ENCODE results near the gene PTPRS.
A peak's percentile ranks its signal among the peaks of the same experiment; 100 is the strongest.

The PTPRS gene
- long read RNA-seq, partial matches to known transcripts: 3 of 4 reads
- long read RNA-seq, other reads (novel, unspliced or antisense): 1 of 4 reads

DNA sequence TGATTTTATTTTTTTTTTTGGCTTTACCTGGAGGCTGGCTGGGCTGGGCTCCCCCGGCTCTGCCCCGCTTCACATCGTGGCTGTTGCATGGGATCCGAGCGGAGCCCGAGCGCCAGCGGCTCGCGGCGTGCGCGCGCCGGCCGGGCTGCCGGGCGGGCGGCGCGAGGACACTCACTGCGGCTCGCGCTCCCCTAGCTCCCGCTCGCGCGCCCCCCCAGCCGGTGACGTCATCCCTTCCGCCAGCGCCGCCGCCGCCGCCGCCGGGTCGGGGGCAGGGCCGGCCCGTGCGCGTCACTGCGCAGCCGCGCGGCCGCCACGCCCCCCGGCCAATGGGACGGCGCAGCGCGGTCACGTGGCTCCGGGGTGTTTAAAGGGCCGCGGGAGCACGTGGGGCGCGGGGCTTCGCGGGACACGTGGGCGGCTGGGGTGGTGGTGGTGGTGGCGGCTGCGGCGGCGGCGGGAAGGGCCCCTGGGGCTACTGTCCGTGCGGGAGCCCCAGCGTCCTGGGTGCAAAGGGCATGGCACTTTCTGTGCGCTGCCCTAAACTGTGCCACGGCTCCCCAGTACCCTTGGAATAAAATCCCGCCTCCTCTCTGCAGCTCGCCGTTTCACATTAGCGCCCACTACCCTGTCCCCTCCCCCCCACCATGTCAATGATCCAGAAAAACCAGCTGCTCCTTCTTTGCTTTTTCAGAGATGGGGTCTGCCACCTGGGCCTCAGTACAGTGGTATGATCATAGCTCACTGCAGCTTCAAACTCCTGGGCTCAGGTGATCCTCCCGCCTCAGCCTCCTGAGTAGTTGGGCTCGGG lies at the start of gene PTPRS:
Gene PTPRS (minus strand): TSS at position 176 of the 811 bp plus-strand sequence. CDS start 54,672 bp downstream, outside the sequence.
- Histone ChIP-seq H3K27ac (replicated peaks) (no peak within 1 kb of the TSS), H3K27me3 (ENCODE audit: insufficient read depth, poor library complexity, severe bottlenecking) (peaks cover 35% of the 10 kb centered on the region), H3K4me3 (replicated peaks; ENCODE audit: insufficient read depth, low read length) (peak within 1 kb of the TSS; percentile 16)
- TF ChIP-seq GABPA (IDR thresholded peaks at IDR 0.05; ENCODE audit: low read depth) (no peak), SPI1 (IDR thresholded peaks at IDR 0.05; ENCODE audit: borderline replicate concordance, low read depth) (no peak), POLR2AphosphoS5 (IDR thresholded peaks at IDR 0.05; ENCODE audit: low read depth) (no peak)
- TF ChIP-seq, protein P1, sequence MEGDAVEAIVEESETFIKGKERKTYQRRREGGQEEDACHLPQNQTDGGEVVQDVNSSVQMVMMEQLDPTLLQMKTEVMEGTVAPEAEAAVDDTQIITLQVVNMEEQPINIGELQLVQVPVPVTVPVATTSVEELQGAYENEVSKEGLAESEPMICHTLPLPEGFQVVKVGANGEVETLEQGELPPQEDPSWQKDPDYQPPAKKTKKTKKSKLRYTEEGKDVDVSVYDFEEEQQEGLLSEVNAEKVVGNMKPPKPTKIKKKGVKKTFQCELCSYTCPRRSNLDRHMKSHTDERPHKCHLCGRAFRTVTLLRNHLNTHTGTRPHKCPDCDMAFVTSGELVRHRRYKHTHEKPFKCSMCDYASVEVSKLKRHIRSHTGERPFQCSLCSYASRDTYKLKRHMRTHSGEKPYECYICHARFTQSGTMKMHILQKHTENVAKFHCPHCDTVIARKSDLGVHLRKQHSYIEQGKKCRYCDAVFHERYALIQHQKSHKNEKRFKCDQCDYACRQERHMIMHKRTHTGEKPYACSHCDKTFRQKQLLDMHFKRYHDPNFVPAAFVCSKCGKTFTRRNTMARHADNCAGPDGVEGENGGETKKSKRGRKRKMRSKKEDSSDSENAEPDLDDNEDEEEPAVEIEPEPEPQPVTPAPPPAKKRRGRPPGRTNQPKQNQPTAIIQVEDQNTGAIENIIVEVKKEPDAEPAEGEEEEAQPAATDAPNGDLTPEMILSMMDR (IDR thresholded peaks at IDR 0.05; ENCODE audit: insufficient read depth, low read length): no peak
- TF ChIP-seq, protein P2, sequence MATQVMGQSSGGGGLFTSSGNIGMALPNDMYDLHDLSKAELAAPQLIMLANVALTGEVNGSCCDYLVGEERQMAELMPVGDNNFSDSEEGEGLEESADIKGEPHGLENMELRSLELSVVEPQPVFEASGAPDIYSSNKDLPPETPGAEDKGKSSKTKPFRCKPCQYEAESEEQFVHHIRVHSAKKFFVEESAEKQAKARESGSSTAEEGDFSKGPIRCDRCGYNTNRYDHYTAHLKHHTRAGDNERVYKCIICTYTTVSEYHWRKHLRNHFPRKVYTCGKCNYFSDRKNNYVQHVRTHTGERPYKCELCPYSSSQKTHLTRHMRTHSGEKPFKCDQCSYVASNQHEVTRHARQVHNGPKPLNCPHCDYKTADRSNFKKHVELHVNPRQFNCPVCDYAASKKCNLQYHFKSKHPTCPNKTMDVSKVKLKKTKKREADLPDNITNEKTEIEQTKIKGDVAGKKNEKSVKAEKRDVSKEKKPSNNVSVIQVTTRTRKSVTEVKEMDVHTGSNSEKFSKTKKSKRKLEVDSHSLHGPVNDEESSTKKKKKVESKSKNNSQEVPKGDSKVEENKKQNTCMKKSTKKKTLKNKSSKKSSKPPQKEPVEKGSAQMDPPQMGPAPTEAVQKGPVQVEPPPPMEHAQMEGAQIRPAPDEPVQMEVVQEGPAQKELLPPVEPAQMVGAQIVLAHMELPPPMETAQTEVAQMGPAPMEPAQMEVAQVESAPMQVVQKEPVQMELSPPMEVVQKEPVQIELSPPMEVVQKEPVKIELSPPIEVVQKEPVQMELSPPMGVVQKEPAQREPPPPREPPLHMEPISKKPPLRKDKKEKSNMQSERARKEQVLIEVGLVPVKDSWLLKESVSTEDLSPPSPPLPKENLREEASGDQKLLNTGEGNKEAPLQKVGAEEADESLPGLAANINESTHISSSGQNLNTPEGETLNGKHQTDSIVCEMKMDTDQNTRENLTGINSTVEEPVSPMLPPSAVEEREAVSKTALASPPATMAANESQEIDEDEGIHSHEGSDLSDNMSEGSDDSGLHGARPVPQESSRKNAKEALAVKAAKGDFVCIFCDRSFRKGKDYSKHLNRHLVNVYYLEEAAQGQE (IDR thresholded peaks at IDR 0.05; ENCODE audit: insufficient replicate concordance, low read depth): no peak
- peak in 1 of 2 experiments; percentile 8 for DNase-seq (ENCODE audit: low read depth in 1 of 2, low spot score in 1 of 2)

DNA sequence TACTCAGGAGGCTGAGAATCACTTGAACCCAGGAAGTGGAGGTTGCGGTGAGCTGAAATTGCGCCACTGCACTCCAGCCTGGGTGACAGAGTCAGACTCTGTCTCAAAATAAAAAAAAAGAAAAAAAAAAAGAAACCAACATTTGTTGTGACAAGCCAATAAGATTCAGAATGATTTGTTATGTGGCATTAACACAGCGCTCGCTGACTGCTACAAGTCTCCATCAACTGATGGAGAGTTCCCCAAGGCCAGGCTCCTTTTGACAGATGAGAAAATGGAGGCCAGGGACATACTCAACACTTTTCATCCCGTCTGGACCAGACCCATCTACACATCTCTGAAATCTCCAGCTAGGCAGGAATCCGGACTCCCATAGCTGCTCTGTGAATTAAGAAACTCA lies 48.7 kb upstream of the PTPRS start:
- DNase-seq (ENCODE audit: low read depth in 1 of 2, low spot score in 1 of 2): no peak
- Histone ChIP-seq H3K27ac (replicated peaks) (no peak overlapping the region), H3K4me3 (replicated peaks; ENCODE audit: insufficient read depth, low read length) (no peak overlapping the region), H3K27me3 (ENCODE audit: insufficient read depth, poor library complexity, severe bottlenecking) (no peaks in the 10 kb centered on the region)
- TF ChIP-seq, protein P2 (IDR thresholded peaks at IDR 0.05; ENCODE audit: insufficient replicate concordance, low read depth): no peak
- TF ChIP-seq GABPA (IDR thresholded peaks at IDR 0.05; ENCODE audit: low read depth): no peak
- no peak for TF ChIP-seq POLR2AphosphoS5 (IDR thresholded peaks at IDR 0.05; ENCODE audit: low read depth)
- TF ChIP-seq, protein P1 (IDR thresholded peaks at IDR 0.05; ENCODE audit: insufficient read depth, low read length): no peak
- no peak for TF ChIP-seq SPI1 (IDR thresholded peaks at IDR 0.05; ENCODE audit: borderline replicate concordance, low read depth)

GRCh38 chr19:5387472-5387871 lies 46.9 kb upstream of the PTPRS start:
- Histone ChIP-seq H3K27ac (replicated peaks) (no peak overlapping the region), H3K27me3 (ENCODE audit: insufficient read depth, poor library complexity, severe bottlenecking) (no peaks in the 10 kb centered on the region), H3K4me3 (replicated peaks; ENCODE audit: insufficient read depth, low read length) (no peak overlapping the region)
- no peak for DNase-seq (ENCODE audit: low read depth in 1 of 2, low spot score in 1 of 2)
- TF ChIP-seq, protein P1 (IDR thresholded peaks at IDR 0.05; ENCODE audit: insufficient read depth, low read length): no peak
- TF ChIP-seq SPI1 (IDR thresholded peaks at IDR 0.05; ENCODE audit: borderline replicate concordance, low read depth): no peak
- TF ChIP-seq, protein P2 (IDR thresholded peaks at IDR 0.05; ENCODE audit: insufficient replicate concordance, low read depth): no peak
- TF ChIP-seq GABPA (IDR thresholded peaks at IDR 0.05; ENCODE audit: low read depth): no peak
- no peak for TF ChIP-seq POLR2AphosphoS5 (IDR thresholded peaks at IDR 0.05; ENCODE audit: low read depth)

Measured in HL-60 (cell line).